Stimulated activated naive CD8-positive, alpha-beta T cell treated with anti-CD3 and anti-CD28 coated beads, Interleukin-15, Interleukin-2, amounts not matched to agents 100 U/mL and 50 U/mL, for 24 hours (primary cell): ENCODE results near the gene RIOK1.
"Not testable (repeated sequence)": the region's sequence is repeated elsewhere in the genome, so short reads cannot be mapped to it uniquely, and the experiment has no call there.

Source experiments
- ATAC-seq: fragments of 150-1000 bp; cut with Tn5 transposase; one replicate; pipeline ENCODE4 v1.10.0; 2021
- DNase-seq: peaks from one replicate; pipeline ENCODE4 v3.0.0; 2021

Gene RIOK1

GRCh38 chr6:7389451-7390225, at the start of gene RIOK1, which contains the start of gene CAGE1:
Gene RIOK1, plus strand, starts transcription at chr6:7389808. Its CDS starts 195 bp downstream, at chr6:7390003.
Gene CAGE1, minus strand, starts transcription at chr6:7389742. Its CDS starts 2,569 bp downstream, at chr6:7387173.
- peak; percentile 96 for DNase-seq
- ATAC-seq, result peak; percentile 98

- no peak for ATAC-seq
- DNase-seq, result no peak
Observed at GRCh38 chr6:7341271-7341670, 48.3 kb upstream of the RIOK1 start.

DNA sequence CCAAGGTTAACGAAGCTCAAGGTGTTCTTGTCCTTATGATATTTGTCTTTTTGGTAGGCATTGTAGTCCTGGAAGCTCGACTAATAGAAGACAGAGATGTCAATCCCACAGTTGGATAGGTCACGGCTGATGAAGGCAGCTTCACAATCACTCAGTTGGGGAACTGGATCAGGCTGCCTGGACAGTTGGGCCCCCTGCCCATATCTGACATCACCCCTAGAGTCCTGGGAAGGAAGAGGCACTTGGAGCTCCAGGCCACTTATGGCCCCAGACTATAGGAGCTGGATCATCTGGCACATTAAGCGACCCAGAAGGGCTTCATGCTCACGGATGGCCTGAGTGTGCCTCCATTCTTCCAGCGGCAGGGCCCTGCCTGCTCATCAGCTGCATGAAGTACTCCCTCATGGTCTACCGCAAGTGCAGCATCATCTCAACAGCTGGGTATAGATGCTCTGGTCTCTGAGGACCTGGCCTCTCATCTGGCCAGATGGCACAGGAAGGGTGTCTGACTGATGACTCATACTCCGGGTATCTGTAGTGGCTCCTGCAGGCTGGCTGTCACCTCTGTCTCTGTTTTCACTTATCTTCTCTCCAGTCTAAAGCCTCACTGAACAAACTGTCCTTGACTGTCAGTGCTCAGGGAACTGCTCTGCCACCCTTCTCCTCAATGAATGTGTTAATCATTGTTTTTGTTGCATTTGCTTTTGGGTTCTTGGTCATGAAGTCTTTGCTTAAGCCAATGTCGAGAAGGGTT, 47.4 kb upstream of the RIOK1 start:
- no peak for ATAC-seq
- DNase-seq, result no peak

DNA sequence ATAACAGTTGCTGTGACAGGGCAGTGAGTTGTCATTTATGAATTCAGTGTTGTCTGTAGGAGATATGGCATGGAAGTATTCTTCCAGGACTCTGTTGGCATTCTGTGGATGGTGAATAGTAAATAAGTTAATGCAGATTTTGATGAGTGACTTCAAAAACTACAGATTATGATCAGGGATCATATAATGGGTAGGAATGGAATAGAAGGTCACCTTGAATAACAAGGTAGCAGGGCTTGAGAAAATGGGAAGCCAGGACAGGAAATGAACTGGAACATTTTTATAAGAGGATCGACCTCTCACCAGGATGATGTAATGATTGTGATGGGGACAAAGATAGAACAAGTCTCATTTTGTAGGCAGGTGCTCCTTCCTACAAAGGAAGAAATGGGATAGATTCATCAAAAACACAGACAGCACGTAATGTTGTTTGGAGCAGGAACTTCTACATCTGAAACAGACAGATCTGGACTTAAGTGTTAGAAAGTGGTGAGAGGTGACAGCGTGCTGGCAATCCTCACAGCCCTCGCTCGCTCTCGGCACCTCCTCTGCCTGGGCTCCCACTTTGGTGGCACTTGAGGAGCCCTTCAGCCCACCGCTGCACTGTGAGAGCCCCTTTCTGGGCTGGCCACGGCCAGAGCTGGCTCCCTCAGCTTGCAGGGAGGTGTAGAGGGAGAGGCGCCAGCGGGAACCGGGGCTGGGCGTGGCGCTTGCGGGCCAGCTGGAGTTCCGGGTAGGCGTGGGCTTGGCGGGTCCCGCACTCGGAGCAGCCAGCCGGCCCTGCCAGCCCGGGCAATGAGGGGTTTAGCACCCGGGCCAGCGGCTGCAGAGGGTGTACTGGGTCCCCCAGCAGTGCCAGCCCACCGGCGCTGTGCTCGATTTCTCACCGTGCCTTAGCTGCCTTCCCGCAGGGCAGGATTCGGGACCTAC, 45.8 kb upstream of the RIOK1 start:
- DNase-seq, result no peak

GRCh38 chr6:7344773-7345450, 44.7 kb upstream of the RIOK1 start:
- not testable (repeated sequence) for DNase-seq, ATAC-seq

More for the DNA sequence above, 45.8 kb upstream of the RIOK1 start:
- ATAC-seq, result no peak

GRCh38 chr6:7347551-7347997, 42.0 kb upstream of the RIOK1 start:
- DNase-seq, ATAC-seq: not testable (repeated sequence)

GRCh38 chr6:7350591-7350990, 39.0 kb upstream of the RIOK1 start:
- DNase-seq, ATAC-seq: not testable (repeated sequence)

DNA sequence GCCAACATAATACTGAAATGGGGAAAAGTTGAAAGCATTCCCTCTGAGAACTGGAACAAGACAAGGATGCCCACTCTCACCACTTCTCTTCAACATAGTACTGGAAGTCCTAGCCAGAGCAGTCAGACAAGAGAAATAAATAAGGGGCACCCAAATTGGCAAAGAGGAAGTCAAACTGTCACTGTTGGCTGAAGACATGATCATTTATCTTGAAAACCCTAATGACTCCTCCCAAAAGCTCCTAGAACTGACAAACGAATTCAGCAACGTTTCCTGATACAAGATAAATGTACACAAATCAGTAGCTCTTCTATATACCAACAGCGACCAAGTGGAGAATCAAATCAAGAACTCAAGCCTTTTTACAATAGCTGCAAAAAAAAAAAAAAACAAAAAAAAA, 37.7 kb upstream of the RIOK1 start:
- DNase-seq, ATAC-seq: not testable (repeated sequence)

DNA sequence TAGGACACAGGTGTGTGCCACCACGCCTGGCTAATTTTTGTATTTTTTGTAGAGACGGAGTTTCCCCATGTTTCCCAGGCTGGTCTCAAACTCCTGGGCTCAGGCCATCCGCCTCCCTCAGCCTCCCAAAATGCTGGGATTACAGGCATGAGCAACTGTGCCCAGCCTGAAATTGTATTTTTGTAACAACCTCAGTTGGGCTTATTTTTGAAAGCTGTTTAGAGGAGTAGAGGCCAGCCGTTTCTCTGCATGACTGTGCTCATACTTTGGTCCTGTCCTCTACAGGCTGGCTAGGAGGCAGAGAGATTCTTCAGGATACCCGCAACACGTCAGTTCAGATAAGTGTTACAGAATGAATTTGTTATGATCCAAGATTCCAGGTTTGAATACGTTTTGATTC, 22.2 kb upstream of the RIOK1 start:
- no peak for DNase-seq
- ATAC-seq, result no peak

DNA sequence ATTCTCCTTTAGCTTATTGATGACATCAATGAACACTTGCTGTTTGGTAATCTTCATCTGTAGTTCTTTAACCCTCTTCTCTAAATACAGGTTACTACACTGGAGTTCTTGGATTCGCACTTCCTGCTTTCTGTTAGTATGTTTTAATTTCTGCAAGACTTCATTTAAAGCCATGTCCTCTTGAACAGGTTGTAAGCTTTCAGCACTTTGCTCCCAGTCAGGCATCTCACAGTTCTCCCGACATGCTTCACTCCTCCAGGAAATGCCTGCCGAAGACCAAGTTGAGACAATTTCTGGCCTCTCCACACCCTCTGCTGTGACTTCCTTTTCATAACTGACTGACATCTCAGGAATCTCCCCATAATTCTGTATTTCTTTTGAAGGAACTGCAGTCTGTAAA, 15.9 kb upstream of the RIOK1 start:
- ATAC-seq (no peak), DNase-seq (no peak)

DNA sequence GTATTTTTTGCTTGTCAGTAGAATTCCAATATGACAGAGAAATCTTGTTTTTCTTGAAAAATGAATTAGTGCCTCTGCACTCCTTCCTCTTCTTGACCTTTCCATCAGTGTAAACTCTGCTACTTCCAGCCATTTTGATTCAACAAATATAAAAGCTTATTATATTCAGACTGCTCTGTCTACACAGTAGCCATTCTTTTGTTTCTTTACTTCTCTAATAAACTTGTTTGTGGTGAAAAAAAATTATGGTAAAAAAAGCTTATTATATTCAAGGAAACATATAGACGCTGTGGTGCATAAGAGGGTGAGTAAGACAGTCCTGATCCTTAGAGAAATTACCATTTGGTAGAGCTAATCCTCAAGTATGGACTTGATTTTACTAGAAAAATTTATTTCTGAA, 11.6 kb upstream of the RIOK1 start:
- DNase-seq, result no peak
- no peak for ATAC-seq

- DNase-seq (no peak), ATAC-seq (no peak)
Observed at GRCh38 chr6:7378740-7379139, 10.9 kb upstream of the RIOK1 start.

DNA sequence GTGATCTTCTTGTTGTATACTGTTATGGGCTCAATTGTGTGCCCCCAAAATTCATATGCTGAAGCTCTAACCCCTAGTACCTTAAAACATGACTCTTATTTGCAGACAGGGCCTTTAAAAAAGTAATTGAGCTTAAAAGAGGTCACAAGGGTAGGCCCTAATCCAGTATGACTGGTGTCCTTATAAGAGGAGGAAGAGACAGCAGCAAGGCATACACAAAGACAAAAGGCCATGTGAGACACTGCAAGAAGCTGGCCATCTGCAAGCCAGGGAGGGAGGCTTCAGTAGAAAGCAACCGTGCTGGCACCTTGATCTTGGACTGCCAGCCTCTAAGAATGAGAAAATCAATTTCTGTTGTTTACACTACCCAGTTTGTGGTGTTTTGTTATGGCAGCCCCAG, 8.5 kb upstream of the RIOK1 start:
- ATAC-seq, result no peak

DNA sequence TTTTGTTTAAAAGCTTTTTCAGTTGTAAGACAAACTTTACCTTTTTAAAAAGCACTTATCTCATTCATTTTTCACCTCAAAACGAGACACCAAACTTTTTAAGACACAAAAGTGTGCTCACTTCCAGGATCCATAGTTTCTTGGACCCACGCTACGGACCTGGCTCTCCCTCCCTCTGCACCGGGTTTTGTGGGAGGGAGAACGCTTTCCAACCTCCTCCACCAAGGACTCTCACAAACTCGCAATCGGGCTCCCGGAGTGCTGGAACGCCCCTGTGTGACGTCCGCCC, 502 bp upstream of the RIOK1 start:
- DNase-seq (no peak), ATAC-seq (no peak)

More for the DNA sequence above, 8.5 kb upstream of the RIOK1 start:
- no peak for DNase-seq

DNA sequence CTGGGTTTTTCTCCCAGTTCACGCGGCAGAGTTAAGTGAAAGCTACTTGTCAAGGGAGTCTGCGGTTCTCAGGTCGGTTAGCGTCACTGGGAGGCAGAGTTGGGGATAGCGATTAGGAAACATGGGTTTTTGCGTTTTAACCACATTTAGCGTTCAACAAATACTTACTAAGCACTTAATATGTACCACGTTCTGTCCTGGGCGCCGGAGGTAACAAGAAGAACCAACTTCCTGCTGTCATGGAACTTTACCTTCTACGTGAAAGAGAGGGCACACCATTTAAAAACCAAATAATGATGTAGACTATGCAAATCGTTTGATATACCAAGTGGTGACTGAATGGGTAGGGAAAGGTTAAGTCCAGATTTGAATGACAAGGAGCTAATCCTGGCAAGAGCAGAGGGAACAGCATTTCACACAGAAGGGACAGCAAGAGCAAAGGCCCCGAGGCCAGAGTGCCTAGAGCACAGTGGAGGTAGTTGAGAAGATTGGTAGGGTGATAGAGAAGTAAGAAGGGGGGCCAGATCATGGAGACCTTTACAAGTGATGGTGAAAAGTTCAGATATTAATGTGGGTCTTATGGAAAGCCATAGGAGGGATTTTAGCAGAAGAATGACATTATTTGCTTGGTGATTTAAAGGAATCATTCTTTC, 744 bp downstream of the RIOK1 start:
- DNase-seq (no peak), ATAC-seq (peak; percentile 4)

- ATAC-seq (no peak), DNase-seq (no peak)
Observed at GRCh38 chr6:7391151-7391550, 1.5 kb downstream of the RIOK1 start.

DNA sequence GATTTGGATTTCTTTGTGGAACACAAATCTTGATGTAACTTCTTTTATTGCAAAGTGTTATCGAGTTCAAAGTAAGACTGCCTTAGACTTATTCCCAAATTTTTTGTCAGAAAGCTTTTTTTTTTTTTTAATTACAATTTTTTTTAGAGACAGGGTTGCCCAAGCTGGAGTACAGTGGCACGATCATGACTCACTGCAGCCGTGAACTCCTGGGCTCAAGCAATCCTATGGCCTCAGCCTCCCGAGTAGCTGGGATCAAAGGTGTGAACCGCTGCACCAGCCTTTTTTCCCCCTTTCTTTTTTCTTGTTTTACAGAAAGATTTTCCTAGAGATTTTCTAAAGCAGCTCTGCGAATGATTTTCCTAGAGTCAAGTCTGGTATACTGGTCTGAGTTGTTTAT, 2.8 kb downstream of the RIOK1 start:
- ATAC-seq (no peak), DNase-seq (no peak)

- no peak for ATAC-seq
- DNase-seq, result no peak
Observed at GRCh38 chr6:7401075-7401474, 11.5 kb downstream of the RIOK1 start.

DNA sequence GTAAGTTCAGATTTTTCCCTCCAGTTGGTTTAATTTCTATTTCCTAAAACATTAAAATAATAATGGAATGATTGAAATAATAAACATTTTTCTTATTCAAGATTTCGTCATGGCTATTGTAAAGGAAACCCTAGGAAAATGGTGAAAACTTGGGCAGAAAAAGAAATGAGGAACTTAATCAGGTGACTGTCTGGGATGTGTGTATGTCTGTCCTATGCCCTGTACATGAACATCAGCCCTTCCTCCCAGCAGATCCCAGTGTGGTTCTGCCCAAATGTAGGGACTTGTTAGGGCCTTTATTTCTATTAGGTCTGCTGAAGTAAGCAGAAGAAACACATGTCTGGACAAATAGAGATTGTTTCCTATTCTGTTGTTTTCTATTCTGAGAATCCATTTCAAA, 13.1 kb downstream of the RIOK1 start:
- ATAC-seq (no peak), DNase-seq (no peak)

DNA sequence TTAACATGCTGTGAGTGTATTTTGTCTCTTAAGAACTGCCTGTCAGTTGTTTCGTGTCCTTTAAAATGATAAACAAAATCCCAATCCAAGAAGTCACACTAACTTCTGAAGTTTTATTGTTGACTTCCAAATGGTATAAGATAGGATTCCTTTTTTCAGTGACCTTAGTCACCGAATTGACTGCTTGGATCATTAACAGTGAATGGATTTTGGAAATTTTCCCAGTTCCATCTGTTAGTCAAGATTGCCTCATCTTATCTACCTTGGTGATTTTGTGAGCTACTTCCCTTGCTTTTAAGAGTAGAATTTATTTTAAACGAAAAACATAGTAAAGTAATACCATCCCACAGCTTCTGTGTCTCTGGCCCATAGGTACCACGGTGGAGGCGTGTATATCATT, 14.9 kb downstream of the RIOK1 start:
- DNase-seq (no peak), ATAC-seq (no peak)

- DNase-seq (no peak), ATAC-seq (no peak)
Observed at GRCh38 chr6:7406743-7407142, 17.1 kb downstream of the RIOK1 start.
